GM10266 (cell line): Measurements from ENCODE around the gene SCN1B.

ENCODE experiments used
- DNase-seq: peaks from one replicate; pipeline ENCODE4 v3.0.0; 2012; ENCODE audit errors: extremely low spot score
- TF ChIP-seq, protein P1 (sequence below): IDR thresholded peaks from 2 replicates; pipeline ENCODE4 v1.5.1; 2012; ENCODE audit warnings: mild to moderate bottlenecking, low read depth; ENCODE audit not compliant: control insufficient read depth, insufficient read depth; ENCODE audit errors: missing control alignments

Gene SCN1B

GRCh38 chr19:35075202-35076025 lies 45.1 kb downstream of the SCN1B start:
- TF ChIP-seq, protein P1, sequence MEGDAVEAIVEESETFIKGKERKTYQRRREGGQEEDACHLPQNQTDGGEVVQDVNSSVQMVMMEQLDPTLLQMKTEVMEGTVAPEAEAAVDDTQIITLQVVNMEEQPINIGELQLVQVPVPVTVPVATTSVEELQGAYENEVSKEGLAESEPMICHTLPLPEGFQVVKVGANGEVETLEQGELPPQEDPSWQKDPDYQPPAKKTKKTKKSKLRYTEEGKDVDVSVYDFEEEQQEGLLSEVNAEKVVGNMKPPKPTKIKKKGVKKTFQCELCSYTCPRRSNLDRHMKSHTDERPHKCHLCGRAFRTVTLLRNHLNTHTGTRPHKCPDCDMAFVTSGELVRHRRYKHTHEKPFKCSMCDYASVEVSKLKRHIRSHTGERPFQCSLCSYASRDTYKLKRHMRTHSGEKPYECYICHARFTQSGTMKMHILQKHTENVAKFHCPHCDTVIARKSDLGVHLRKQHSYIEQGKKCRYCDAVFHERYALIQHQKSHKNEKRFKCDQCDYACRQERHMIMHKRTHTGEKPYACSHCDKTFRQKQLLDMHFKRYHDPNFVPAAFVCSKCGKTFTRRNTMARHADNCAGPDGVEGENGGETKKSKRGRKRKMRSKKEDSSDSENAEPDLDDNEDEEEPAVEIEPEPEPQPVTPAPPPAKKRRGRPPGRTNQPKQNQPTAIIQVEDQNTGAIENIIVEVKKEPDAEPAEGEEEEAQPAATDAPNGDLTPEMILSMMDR, result no peak
- DNase-seq, result no peak

DNA sequence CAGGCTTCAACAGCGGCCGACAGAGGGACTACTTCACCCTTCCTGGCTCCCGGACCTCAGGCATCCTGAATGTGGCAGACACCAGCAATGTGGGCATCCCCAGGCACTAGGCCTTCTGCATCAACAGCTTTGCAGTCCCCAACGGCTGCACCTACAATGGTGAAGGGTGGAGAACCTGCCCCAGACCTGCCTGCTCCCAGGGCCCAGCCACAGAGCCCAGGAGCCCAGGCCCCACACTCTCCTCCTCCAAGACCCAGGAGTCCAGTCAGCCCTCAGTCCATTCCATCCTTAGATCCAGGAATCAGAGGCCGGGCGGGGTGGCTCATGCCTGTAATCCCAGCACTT lies 45.7 kb downstream of the SCN1B start:
- TF ChIP-seq, protein P1, result no peak
- no peak for DNase-seq

DNA sequence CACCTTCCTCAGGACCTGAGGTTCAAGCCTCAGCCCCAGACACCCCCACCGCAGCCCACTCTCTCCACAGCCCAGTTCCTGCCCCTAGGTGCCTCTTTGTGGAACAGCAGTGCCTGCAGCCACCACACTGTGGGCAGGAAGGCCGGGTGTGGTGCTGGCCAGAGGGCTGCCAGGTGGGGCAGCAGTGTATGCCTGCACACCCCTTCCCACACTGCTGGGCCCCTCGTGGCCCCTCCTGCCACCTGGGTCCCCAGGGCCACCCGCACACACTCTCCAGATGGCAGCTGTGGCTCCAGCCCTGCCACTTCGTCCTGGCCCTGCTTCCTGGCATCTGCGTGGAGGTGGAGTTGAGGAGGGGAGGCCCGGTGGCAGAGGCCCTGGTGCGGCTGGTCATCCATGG lies 46.4 kb downstream of the SCN1B start:
- TF ChIP-seq, protein P1, result no peak
- DNase-seq, result no peak

GRCh38 chr19:35077411-35078223 lies 47.3 kb downstream of the SCN1B start:
- DNase-seq, result no peak

DNA sequence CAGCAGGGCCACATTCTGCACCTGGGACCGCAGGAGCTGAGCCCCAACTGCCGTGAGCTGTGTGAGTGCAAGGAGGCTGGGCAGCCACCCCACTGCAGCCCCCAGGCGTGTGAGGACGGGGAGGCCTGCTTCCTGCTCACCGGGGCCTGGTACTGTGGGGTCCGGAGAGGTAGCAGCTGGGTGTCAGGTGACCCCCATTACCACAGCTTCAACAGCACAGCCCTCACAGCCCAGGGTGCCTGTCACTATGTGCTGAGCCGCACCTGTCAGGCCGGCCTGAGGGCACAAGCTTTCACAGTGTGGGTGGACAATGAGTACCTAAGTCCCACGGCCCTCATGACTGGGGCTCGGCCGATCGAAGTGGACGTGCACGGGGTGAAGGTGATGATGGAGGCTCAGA lies 49.6 kb downstream of the SCN1B start:
- DNase-seq, result no peak
- TF ChIP-seq, protein P1, result no peak

More at GRCh38 chr19:35077411-35078223, 47.3 kb downstream of the SCN1B start:
- TF ChIP-seq, protein P1, result no peak

- TF ChIP-seq, protein P1, result no peak
- no peak for DNase-seq
These were observed 50.4 kb downstream of the SCN1B start for GRCh38 chr19:35080613-35081170.
